Suprapubic skin (tissue), 3 donors: ENCODE results near the gene CCDC106.

Experiments
- CTCF ChIP-seq, 2 donors: fragments of 200-600 bp in 1 of 2; fragments of 450-650 bp in 1 of 2; sonication (generic) in 1 of 2; IDR thresholded peaks; one replicate each; pipeline ENCODE4 v1.5.1; 2016 to 2019; ENCODE audit warnings: antibody characterized with exemption in 2 of 2, mild to moderate bottlenecking in 1 of 2, moderate library complexity in 1 of 2
- POLR2AphosphoS5 ChIP-seq, 3 donors: sonication (generic); formaldehyde crosslinking; IDR thresholded peaks; one replicate each; pipeline ENCODE4 v1.6.1; 2017; ENCODE audit warnings: antibody characterized with exemption in 3 of 3

- TF ChIP-seq POLR2AphosphoS5 (IDR thresholded peaks at IDR 0.05) (peak in 1 of 3 donors; percentile 29), CTCF (IDR thresholded peaks at IDR 0.05) (no peak)
Measured at GRCh38 chr19:55624109-55625003, 23.7 kb upstream of the CCDC106 start, which contains the start of gene ZNF784.
